H9 (cell line): ENCODE data around the gene USP40. TPM values are rescaled to one million over a fixed set of nuclear protein-coding genes. Genes with fewer than 3 reads are reported as not detected.

Experiments
- DNase-seq: peaks from one replicate; pipeline ENCODE4 v3.0.0-alpha.2; 2017
- H2AFZ ChIP-seq: one replicate; pipeline ENCODE4 v1.6.1; 2013; ENCODE audit warnings: mild to moderate bottlenecking, low read length, control low read depth, moderate library complexity
- H2AK5ac ChIP-seq: 2 replicates; pipeline ENCODE4 v1.6.1; 2013; ENCODE audit warnings: low read length, control low read depth, mixed read lengths; ENCODE audit not compliant: insufficient read length
- H2BK120ac ChIP-seq: one replicate; pipeline ENCODE4 v1.6.1; 2013; ENCODE audit warnings: low read depth, mild to moderate bottlenecking, low read length, control low read depth, inconsistent platforms; ENCODE audit not compliant: poor library complexity, severe bottlenecking
- H2BK12ac ChIP-seq: 2 replicates; pipeline ENCODE4 v1.6.1; 2013; ENCODE audit warnings: low read length, control low read depth, mixed read lengths, low read depth; ENCODE audit not compliant: insufficient read length
- H2BK15ac ChIP-seq: 2 replicates; pipeline ENCODE4 v1.6.1; 2013; ENCODE audit warnings: low read depth, low read length, control low read depth
- H2BK20ac ChIP-seq: one replicate; pipeline ENCODE4 v1.6.1; 2013; ENCODE audit warnings: low read depth, mild to moderate bottlenecking, low read length, control low read depth, inconsistent platforms; ENCODE audit not compliant: poor library complexity, severe bottlenecking
- H2BK5ac ChIP-seq: 2 replicates; pipeline ENCODE4 v1.6.1; 2013; ENCODE audit warnings: low read length, control low read depth, mixed read lengths; ENCODE audit not compliant: insufficient read length
- H3K14ac ChIP-seq: 2 replicates; pipeline ENCODE4 v1.6.1; 2013; ENCODE audit warnings: low read length, control low read depth; ENCODE audit not compliant: insufficient read depth
- H3K18ac ChIP-seq: 2 replicates; pipeline ENCODE4 v1.6.1; 2013; ENCODE audit warnings: low read depth, mild to moderate bottlenecking, mixed read lengths, low read length, control low read depth; ENCODE audit not compliant: insufficient read length
- H3K23ac ChIP-seq: 2 replicates; pipeline ENCODE4 v1.6.1; 2013; ENCODE audit warnings: low read length, control low read depth, mixed read lengths, low read depth; ENCODE audit not compliant: insufficient read length
- H3K23me2 ChIP-seq: 2 replicates; pipeline ENCODE4 v1.6.1; 2013; ENCODE audit warnings: low read depth, mild to moderate bottlenecking, mixed read lengths, low read length, control low read depth; ENCODE audit not compliant: insufficient read length, poor library complexity, severe bottlenecking
- H3K27ac ChIP-seq: 2 replicates; pipeline ENCODE4 v1.5.1; 2013; ENCODE audit warnings: low read length, control low read depth, mixed read lengths, low read depth; ENCODE audit not compliant: insufficient read length
- H3K27me3 ChIP-seq: 2 replicates; pipeline ENCODE4 v1.6.1; 2013; ENCODE audit warnings: low read length, control low read depth, inconsistent platforms; ENCODE audit not compliant: insufficient read depth
- H3K4ac ChIP-seq: 2 replicates; pipeline ENCODE4 v1.6.1; 2013; ENCODE audit warnings: low read depth, mild to moderate bottlenecking, control low read depth, inconsistent platforms, low read length, moderate library complexity
- H3K4me1 ChIP-seq: 2 replicates; pipeline ENCODE4 v1.6.1; 2013; ENCODE audit warnings: low read length, control low read depth, inconsistent platforms; ENCODE audit not compliant: insufficient read depth
- H3K4me2 ChIP-seq: 2 replicates; pipeline ENCODE4 v1.6.1; 2013; ENCODE audit warnings: low read length, control low read depth, mixed read lengths; ENCODE audit not compliant: insufficient read length, insufficient read depth
- H3K56ac ChIP-seq: 2 replicates; pipeline ENCODE4 v1.6.1; 2013; ENCODE audit warnings: low read depth, mild to moderate bottlenecking, mixed read lengths, low read length, control low read depth; ENCODE audit not compliant: insufficient read length
- H3K79me1 ChIP-seq: 2 replicates; pipeline ENCODE4 v1.6.1; 2013; ENCODE audit warnings: low read depth, mild to moderate bottlenecking, moderate library complexity, low read length, control low read depth, inconsistent platforms; ENCODE audit not compliant: insufficient read depth, poor library complexity, severe bottlenecking
- H3K79me2 ChIP-seq: 2 replicates; pipeline ENCODE4 v1.6.1; 2013; ENCODE audit warnings: low read length, control low read depth, inconsistent platforms; ENCODE audit not compliant: insufficient read depth
- H3K9ac ChIP-seq: 2 replicates; pipeline ENCODE4 v1.6.1; 2013; ENCODE audit warnings: low read length, control low read depth, mixed read lengths; ENCODE audit not compliant: insufficient read length; ENCODE audit errors: extremely low read depth
- H3K9me3 ChIP-seq: one replicate; pipeline ENCODE4 v1.6.1; 2013; ENCODE audit warnings: low read depth, low read length, inconsistent platforms; ENCODE audit not compliant: control insufficient read depth
- H3T11ph ChIP-seq: one replicate; pipeline ENCODE4 v1.6.1; 2013; ENCODE audit warnings: mild to moderate bottlenecking, low read length, control low read depth, inconsistent platforms
- H4K20me1 ChIP-seq: one replicate; pipeline ENCODE4 v1.6.1; 2013; ENCODE audit not compliant: control insufficient read depth, insufficient read length, insufficient read depth
- H4K5ac ChIP-seq: 2 replicates; pipeline ENCODE4 v1.6.1; 2013; ENCODE audit warnings: low read depth, mild to moderate bottlenecking, mixed read lengths, low read length, control low read depth; ENCODE audit not compliant: insufficient read length
- H4K8ac ChIP-seq: replicated peaks from 2 replicates; pipeline ENCODE4 v1.6.1; 2013; ENCODE audit warnings: low read length, control low read depth, mixed read lengths, low read depth; ENCODE audit not compliant: insufficient read length
- H4K91ac ChIP-seq: 2 replicates; pipeline ENCODE4 v1.6.1; 2013; ENCODE audit warnings: low read depth, mild to moderate bottlenecking, moderate library complexity, mixed read lengths, low read length, control low read depth; ENCODE audit not compliant: insufficient read length
- H3K27ac Mint-ChIP-seq, 3 experiments: 2 replicates in 2 of 3; 3 replicates in 1 of 3; pipeline ENCODE4 v1.8.0; 2020 to 2021; ENCODE audit warnings: mixed read lengths in 3 of 3, mild to moderate bottlenecking in 1 of 3, moderate library complexity in 1 of 3
- H3K27me3 Mint-ChIP-seq: 2 replicates; pipeline ENCODE4 v1.8.0; 2021; ENCODE audit warnings: low read depth, mild to moderate bottlenecking, moderate library complexity, mixed read lengths
- H3K36me3 Mint-ChIP-seq, 3 experiments: 2 replicates in 2 of 3; 3 replicates in 1 of 3; pipeline ENCODE4 v1.8.0; 2020 to 2021; ENCODE audit warnings: low read depth in 3 of 3, mixed read lengths in 3 of 3; ENCODE audit not compliant: insufficient read depth in 1 of 3
- H3K4me1 Mint-ChIP-seq, 2 experiments: 2 replicates each; pipeline ENCODE4 v1.8.0; 2020; ENCODE audit warnings: mixed read lengths in 2 of 2
- H3K4me3 Mint-ChIP-seq, 2 experiments: 2 replicates in 1 of 2; 3 replicates in 1 of 2; pipeline ENCODE4 v1.8.0; 2020 to 2021; ENCODE audit warnings: mild to moderate bottlenecking in 2 of 2, mixed read lengths in 2 of 2, moderate library complexity in 1 of 2
- H3K9me3 Mint-ChIP-seq, 2 experiments: 2 replicates in 1 of 2; 3 replicates in 1 of 2; pipeline ENCODE4 v1.8.0; 2020; ENCODE audit warnings: mild to moderate bottlenecking in 2 of 2, mixed read lengths in 2 of 2, moderate library complexity in 1 of 2
- CTCF ChIP-seq: fragments of 200-600 bp; sonication (generic); conservative IDR thresholded peaks from 3 replicates; pipeline ENCODE4 v1.8.0; 2021; ENCODE audit warnings: antibody characterized with exemption, mild to moderate bottlenecking
- WGBS: extraction: QIAGEN DNeasy Blood & Tissue Kit; methylation state at CpG from one replicate; pipeline ENCODE4 v1.1.7; 2013; ENCODE audit warnings: missing lambda C conversion rate, low lambda C conversion rate, mixed read lengths; ENCODE audit not compliant: insufficient read length; ENCODE audit errors: extremely low coverage; 5-methylcytosine and 5-hydroxymethylcytosine counted together
- total RNA-seq: library from RNA; stranded (reverse); gene quantifications from 2 replicates; pipeline ENCODE4 v1.2.1, GENCODE V29; 2021

Gene USP40
- total RNA-seq, 1 experiment from 2014 or later, result 7.5 TPM

GRCh38 chr2:233546774-233547173, 19.8 kb downstream of the USP40 start:
- Histone ChIP-seq H3K79me1 (no peaks in the 10 kb centered on the region), H3K4me1 (peaks cover 10% of the 10 kb centered on the region; the same call in 1 of the 2 replicates), H3T11ph (no peak overlapping the region), H3K56ac (no peak overlapping the region), H3K23ac (no peak overlapping the region), H2BK12ac (no peak overlapping the region), H3K23me2 (no peaks in the 10 kb centered on the region), H3K9ac (no peak overlapping the region), H4K8ac (no peak overlapping the region), H3K18ac (no peak overlapping the region), H4K20me1 (no peaks in the 10 kb centered on the region), H2AK5ac (no peak overlapping the region), H2AFZ (no peak overlapping the region), H3K14ac (no peak overlapping the region), H3K4ac (no peak overlapping the region), H3K9me3 (no peaks in the 10 kb centered on the region), H2BK120ac (no peak overlapping the region), H3K4me2 (no peak overlapping the region), H2BK15ac (no peak overlapping the region), H3K79me2 (no peaks in the 10 kb centered on the region), H4K91ac (no peak overlapping the region), H3K27me3 (no peaks in the 10 kb centered on the region), H2BK20ac (no peak overlapping the region), H2BK5ac (no peak overlapping the region), H3K27ac (no peak overlapping the region), H4K5ac (no peak overlapping the region)
- peaks cover 7 to 10% of the 10 kb centered on the region in 2 experiments; a peak in 3 of 4 replicates for H3K4me1 Mint-ChIP-seq
- no CpG with 5 or more reads among the region's 4 CpGs for WGBS
- no peak for DNase-seq
- no peaks in the 10 kb centered on the region for H3K36me3 Mint-ChIP-seq
- TF ChIP-seq CTCF, result no peak
- no peaks in the 10 kb centered on the region for H3K27me3 Mint-ChIP-seq
- H3K9me3 Mint-ChIP-seq, result no peaks in the 10 kb centered on the region
- no peak overlapping the region for H3K4me3 Mint-ChIP-seq
- no peak overlapping the region for H3K27ac Mint-ChIP-seq
